Ovary (tissue), 3 donors: ENCODE measurements around the gene GATAD2A.

ENCODE experiments used
- CTCF ChIP-seq, 3 donors: fragments of 450-650 bp in 2 of 3; fragments of 200-600 bp in 1 of 3; IDR thresholded peaks; one replicate each; pipeline versions ENCODE4 v1.5.1 to v1.8.0; 2016 to 2022; ENCODE audit warnings: antibody characterized with exemption in 3 of 3, mild to moderate bottlenecking in 1 of 3
- POLR2A ChIP-seq: fragments of 450-650 bp; IDR thresholded peaks from one replicate; pipeline ENCODE4 v1.6.1; 2017; ENCODE audit warnings: antibody characterized with exemption, mild to moderate bottlenecking, moderate library complexity
- donor health status: DM: no; HTN: no; CAD: no.

DNA sequence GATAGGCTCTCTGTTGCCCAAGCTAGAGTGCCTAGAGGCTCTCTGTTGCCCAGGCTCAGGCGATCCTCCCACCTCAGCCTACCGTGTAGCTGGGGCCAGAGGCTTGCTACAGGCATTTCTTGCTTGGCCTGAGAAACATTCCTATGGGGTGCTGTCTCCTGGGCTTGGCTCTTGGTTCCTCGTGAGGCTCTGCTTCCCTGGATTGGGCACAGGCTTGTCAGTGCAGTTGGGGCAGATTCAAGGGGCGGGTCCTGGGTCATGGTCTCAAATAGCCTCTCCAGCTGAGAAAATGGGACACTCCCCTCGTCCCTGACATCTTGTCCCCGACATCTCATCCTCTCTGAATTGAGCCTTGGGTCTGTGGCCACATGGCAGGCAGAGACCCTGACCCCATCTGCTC lies 105.0 kb downstream of the GATAD2A start:
- TF ChIP-seq POLR2A (no peak), CTCF (IDR thresholded peaks at IDR 0.05) (no peak)
